GM21381 (cell line): ENCODE data around the gene UBE2J1.

ENCODE experiments used
- ATAC-seq: cut with Tn5 transposase; IDR thresholded peaks from one replicate; pipeline ENCODE4 v1.9.1; 2021; ENCODE audit warnings: mild to moderate bottlenecking, moderate library complexity; ENCODE audit not compliant: unreplicated experiment

The UBE2J1 gene

GRCh38 chr6:89368107-89368506 is 15.6 kb upstream of the UBE2J1 start:
- no peak for ATAC-seq

- ATAC-seq: no peak
Observed at GRCh38 chr6:89364586-89364985, 12.1 kb upstream of the UBE2J1 start.

GRCh38 chr6:89361171-89361570 is 8.6 kb upstream of the UBE2J1 start:
- ATAC-seq: no peak

- peak; percentile 46 for ATAC-seq
Observed at GRCh38 chr6:89360415-89360999, 8.0 kb upstream of the UBE2J1 start.

- no peak for ATAC-seq
Observed at GRCh38 chr6:89359561-89359960, 7.0 kb upstream of the UBE2J1 start.

- ATAC-seq: peak; percentile 47
Observed at GRCh38 chr6:89357390-89357789, 4.9 kb upstream of the UBE2J1 start.

GRCh38 chr6:89356642-89357170 is 4.2 kb upstream of the UBE2J1 start:
- no peak for ATAC-seq

GRCh38 chr6:89355511-89356194 is 3.1 kb upstream of the UBE2J1 start:
- ATAC-seq: no peak

- no peak for ATAC-seq
Observed at GRCh38 chr6:89353702-89354392, 1.3 kb upstream of the UBE2J1 start.

- ATAC-seq: no peak
Observed at GRCh38 chr6:89353118-89353556, 615 bp upstream of the UBE2J1 start.

- no peak for ATAC-seq
Observed at GRCh38 chr6:89351671-89352277, 748 bp downstream of the UBE2J1 start.

GRCh38 chr6:89350281-89350966 is 2.1 kb downstream of the UBE2J1 start:
- peak; percentile 33 for ATAC-seq

GRCh38 chr6:89348372-89348771 is 4.2 kb downstream of the UBE2J1 start:
- no peak for ATAC-seq

- no peak for ATAC-seq
Observed at GRCh38 chr6:89347825-89348224, 4.7 kb downstream of the UBE2J1 start.

- no peak for ATAC-seq
Observed at GRCh38 chr6:89346433-89346832, 6.1 kb downstream of the UBE2J1 start.

GRCh38 chr6:89339565-89339964 is 13.0 kb downstream of the UBE2J1 start:
- ATAC-seq: no peak

GRCh38 chr6:89335164-89335563 is 17.4 kb downstream of the UBE2J1 start:
- ATAC-seq: no peak

GRCh38 chr6:89330910-89331309 is 21.6 kb downstream of the UBE2J1 start:
- ATAC-seq: no peak

GRCh38 chr6:89328976-89329375 is 23.5 kb downstream of the UBE2J1 start:
- ATAC-seq: no peak

- no peak for ATAC-seq
Observed at GRCh38 chr6:89324304-89324703, 28.2 kb downstream of the UBE2J1 start.

GRCh38 chr6:89323511-89323971 is 29.0 kb downstream of the UBE2J1 start:
- no peak for ATAC-seq
